Measurements from ENCODE around the gene VPS37D.

Gene VPS37D

GRCh38 chr7:73685311-73685710, 17.7 kb downstream of the VPS37D start:
- Histone ChIP-seq H3K9me2 (replicated peaks; ENCODE audit: low read depth, low read length) (no peaks in the 10 kb centered on the region), H2AFZ (ENCODE audit: low read length) (no peak overlapping the region), H3K4me1 (ENCODE audit: insufficient read depth, low read length, poor library complexity, severe bottlenecking) (peaks cover 16% of the 10 kb centered on the region), H3K4me3 (ENCODE audit: low read length, poor library complexity, severe bottlenecking) (no peak overlapping the region), H3K9ac (ENCODE audit: low read depth, low read length, poor library complexity, severe bottlenecking) (no peak overlapping the region), H3K9me3 (ENCODE audit: insufficient read depth, low read depth, low read length) (no peaks in the 10 kb centered on the region), H4K20me1 (ENCODE audit: insufficient read depth, low read length, poor library complexity, severe bottlenecking) (peaks cover 14% of the 10 kb centered on the region), H3F3A (ENCODE audit: low read depth) (no peaks in the 10 kb centered on the region), H3K79me2 (ENCODE audit: insufficient read depth, low read length) (peaks cover 70% of the 10 kb centered on the region), H3K27me3 (ENCODE audit: insufficient read depth, low read length, poor library complexity, severe bottlenecking) (no peaks in the 10 kb centered on the region), H3K36me3 (ENCODE audit: insufficient read depth, low read length) (peaks cover 20% of the 10 kb centered on the region; the same call in 1 of the 2 replicates), H3K4me2 (ENCODE audit: low read depth, low read length, poor library complexity, severe bottlenecking) (peak overlapping the region; percentile 27)
- no peak for TF ChIP-seq CTCF (conservative IDR thresholded peaks at IDR 0.05; ENCODE audit: low read length)
- no peak for TF ChIP-seq EZH2phosphoT487 (IDR thresholded peaks at IDR 0.05; ENCODE audit: borderline replicate concordance)

GRCh38 chr7:73688288-73688687, 20.7 kb downstream of the VPS37D start:
- H3K27me3 ChIP-seq (ENCODE audit: insufficient read depth, low read length, poor library complexity, severe bottlenecking) = no peaks in the 10 kb centered on the region
- no peak overlapping the region for H3K9ac ChIP-seq (ENCODE audit: low read depth, low read length, poor library complexity, severe bottlenecking)
- H3F3A ChIP-seq (ENCODE audit: low read depth) = no peaks in the 10 kb centered on the region
- no peak overlapping the region for H2AFZ ChIP-seq (ENCODE audit: low read length)
- no peak overlapping the region for H3K4me2 ChIP-seq (ENCODE audit: low read depth, low read length, poor library complexity, severe bottlenecking)
- H3K9me2 ChIP-seq (replicated peaks; ENCODE audit: low read depth, low read length) = no peaks in the 10 kb centered on the region
- H3K36me3 ChIP-seq (ENCODE audit: insufficient read depth, low read length) = peaks cover 46% of the 10 kb centered on the region; the same call in 1 of the 2 replicates
- peaks cover 5% of the 10 kb centered on the region for H4K20me1 ChIP-seq (ENCODE audit: insufficient read depth, low read length, poor library complexity, severe bottlenecking)
- H3K79me2 ChIP-seq (ENCODE audit: insufficient read depth, low read length) = peaks cover 41% of the 10 kb centered on the region
- H3K4me1 ChIP-seq (ENCODE audit: insufficient read depth, low read length, poor library complexity, severe bottlenecking) = peaks cover 2% of the 10 kb centered on the region
- no peak for TF ChIP-seq CTCF (conservative IDR thresholded peaks at IDR 0.05; ENCODE audit: low read length)
- TF ChIP-seq EZH2phosphoT487 (IDR thresholded peaks at IDR 0.05; ENCODE audit: borderline replicate concordance) = no peak
- H3K9me3 ChIP-seq (ENCODE audit: insufficient read depth, low read depth, low read length) = no peaks in the 10 kb centered on the region
- no peak overlapping the region for H3K4me3 ChIP-seq (ENCODE audit: low read length, poor library complexity, severe bottlenecking)

GRCh38 chr7:73690646-73691045, 23.0 kb downstream of the VPS37D start:
- H3K27me3 ChIP-seq (ENCODE audit: insufficient read depth, low read length, poor library complexity, severe bottlenecking) = no peaks in the 10 kb centered on the region
- peaks cover 66% of the 10 kb centered on the region; the same call in 1 of the 2 replicates for H3K36me3 ChIP-seq (ENCODE audit: insufficient read depth, low read length)
- H3K4me1 ChIP-seq (ENCODE audit: insufficient read depth, low read length, poor library complexity, severe bottlenecking) = no peaks in the 10 kb centered on the region
- H2AFZ ChIP-seq (ENCODE audit: low read length) = no peak overlapping the region
- H3K9me3 ChIP-seq (ENCODE audit: insufficient read depth, low read depth, low read length) = no peaks in the 10 kb centered on the region
- no peak overlapping the region for H3K4me2 ChIP-seq (ENCODE audit: low read depth, low read length, poor library complexity, severe bottlenecking)
- no peak for TF ChIP-seq CTCF (conservative IDR thresholded peaks at IDR 0.05; ENCODE audit: low read length)
- TF ChIP-seq EZH2phosphoT487 (IDR thresholded peaks at IDR 0.05; ENCODE audit: borderline replicate concordance) = no peak
- no peak overlapping the region for H3K9ac ChIP-seq (ENCODE audit: low read depth, low read length, poor library complexity, severe bottlenecking)
- H3K79me2 ChIP-seq (ENCODE audit: insufficient read depth, low read length) = peaks cover 20% of the 10 kb centered on the region; the same call in 1 of the 2 replicates
- H4K20me1 ChIP-seq (ENCODE audit: insufficient read depth, low read length, poor library complexity, severe bottlenecking) = no peaks in the 10 kb centered on the region
- no peaks in the 10 kb centered on the region for H3F3A ChIP-seq (ENCODE audit: low read depth)
- H3K9me2 ChIP-seq (replicated peaks; ENCODE audit: low read depth, low read length) = no peaks in the 10 kb centered on the region
- no peak overlapping the region for H3K4me3 ChIP-seq (ENCODE audit: low read length, poor library complexity, severe bottlenecking)
